Testis (tissue), 3 donors: ENCODE data around the gene ATF7. TPM values are rescaled to one million over a fixed set of nuclear protein-coding genes. Genes with fewer than 3 reads are reported as not detected.
"Not testable (repeated sequence)": the region's sequence is repeated elsewhere in the genome, so short reads cannot be mapped to it uniquely, and the experiment has no call there.

Source experiments
- DNase-seq: peaks from one replicate; pipeline ENCODE4 v3.0.0-alpha.2; 2019
- H3K27ac ChIP-seq, 2 donors: fragments of 200-600 bp; sonication (generic); one replicate each; pipeline ENCODE4 v1.5.1; 2019
- H3K27me3 ChIP-seq: fragments of 200-600 bp; sonication (generic); one replicate; pipeline ENCODE4 v1.5.1; 2019
- H3K36me3 ChIP-seq: fragments of 200-600 bp; sonication (generic); one replicate; pipeline ENCODE4 v1.5.1; 2017; ENCODE audit warnings: low read depth; ENCODE audit errors: missing control alignments
- H3K4me1 ChIP-seq: fragments of 200-600 bp; sonication (generic); one replicate; pipeline ENCODE4 v1.5.1; 2019
- H3K4me3 ChIP-seq, 2 donors: fragments of 200-600 bp; sonication (generic); one replicate each; pipeline ENCODE4 v1.5.1; 2017 to 2019
- H3K9me3 ChIP-seq: fragments of 200-600 bp; sonication (generic); one replicate; pipeline ENCODE4 v1.5.1; 2017
- CTCF ChIP-seq, 3 experiments: fragments of 450-650 bp in 2 of 3; fragments of 200-600 bp in 1 of 3; sonication (generic) in 1 of 3; IDR thresholded peaks; one replicate each; pipeline ENCODE4 v1.5.1; 2016 to 2019; ENCODE audit warnings: antibody characterized with exemption in 3 of 3, mild to moderate bottlenecking in 2 of 3, moderate library complexity in 1 of 3
- POLR2A ChIP-seq: fragments of 450-650 bp; IDR thresholded peaks from one replicate; pipeline ENCODE4 v1.6.1; 2017; ENCODE audit warnings: antibody characterized with exemption, mild to moderate bottlenecking, moderate library complexity
- WGBS, 2 donors: methylation state at CpG; one replicate each; pipeline ENCODE4 v1.1.5; 2018; 5-methylcytosine and 5-hydroxymethylcytosine counted together
- intact Hi-C: fragments of 100-400 bp; cut with DNase I; formaldehyde crosslinking; loops from one replicate; pipeline ENCODE4 v1.15.1; 2023; ENCODE audit warnings: low total_unique reads
- polyA plus RNA-seq: library from polyadenylated mRNA; stranded (reverse); fragments of 350-450 nt; fragmentation: Illumina TruSeq; extraction: RNeasy Lipid Tissue Mini Kit (QIAGEN cat#74804); gene quantifications from one replicate; pipeline ENCODE4 v1.2.3, GENCODE V29; 2014; ENCODE audit warnings: low read depth, low replicate concordance; ENCODE audit not compliant: insufficient read depth
- total RNA-seq, 2 donors: library from RNA; depleted of rRNA; stranded (reverse); fragments of >200 nt; gene quantifications; one replicate each; pipeline ENCODE4 v1.2.3, GENCODE V29; 2016

The ATF7 gene
- total and polyA plus RNA-seq, 3 donors from 2014 or later = 31.6 to 59.8 (median 55.1) TPM

- Histone ChIP-seq H3K36me3 (no peaks in the 10 kb centered on the region), H3K4me1 (peaks cover 36% of the 10 kb centered on the region), H3K27ac (peak overlapping the region; percentile 21 to 47), H3K9me3 (no peaks in the 10 kb centered on the region), H3K4me3 (no peak overlapping the region), H3K27me3 (no peaks in the 10 kb centered on the region)
- no peak for DNase-seq
- intact Hi-C loops = no loop called here
- 39 to 56% methylated on average over 6 of the region's 6 CpGs for WGBS, 2 donors
- TF ChIP-seq CTCF (IDR thresholded peaks at IDR 0.05) (no peak), POLR2A (no peak)
Measured at GRCh38 chr12:53567961-53568808, 58.0 kb downstream of the ATF7 start.

GRCh38 chr12:53565376-53565775 lies 60.8 kb downstream of the ATF7 start:
- H3K27ac ChIP-seq, H3K9me3 ChIP-seq, H3K27me3 ChIP-seq, DNase-seq, intact Hi-C loops, H3K36me3 ChIP-seq, H3K4me3 ChIP-seq: not testable (repeated sequence)
- peaks cover 40% of the 10 kb centered on the region for H3K4me1 ChIP-seq
- 94% methylated on average over 5 of the region's 5 CpGs for WGBS, 2 donors

- Histone ChIP-seq H3K36me3 (no peaks in the 10 kb centered on the region), H3K4me1 (peaks cover 43% of the 10 kb centered on the region), H3K4me3 (no peak overlapping the region), H3K9me3 (no peaks in the 10 kb centered on the region), H3K27me3 (no peaks in the 10 kb centered on the region), H3K27ac (no peak overlapping the region)
- no peak for DNase-seq
- TF ChIP-seq POLR2A = no peak
- TF ChIP-seq CTCF (IDR thresholded peaks at IDR 0.05) = no peak
- intact Hi-C loops = no loop called here
Measured at GRCh38 chr12:53564941-53565340, 61.2 kb downstream of the ATF7 start.

- intact Hi-C loops = no loop called here
- no peaks in the 10 kb centered on the region for H3K27me3 ChIP-seq
- TF ChIP-seq POLR2A (no peak), CTCF (IDR thresholded peaks at IDR 0.05) (no peak)
- no peaks in the 10 kb centered on the region for H3K36me3 ChIP-seq
- no peak overlapping the region for H3K4me3 ChIP-seq
- no peak overlapping the region for H3K27ac ChIP-seq
- 79 to 80% methylated on average over 2 of the region's 2 CpGs for WGBS, 2 donors
- no peak for DNase-seq
- peaks cover 42% of the 10 kb centered on the region for H3K4me1 ChIP-seq
- H3K9me3 ChIP-seq = no peaks in the 10 kb centered on the region
Measured at GRCh38 chr12:53564278-53564677, 61.9 kb downstream of the ATF7 start.

GRCh38 chr12:53563452-53564028 lies 62.6 kb downstream of the ATF7 start:
- Histone ChIP-seq H3K36me3 (no peaks in the 10 kb centered on the region), H3K4me3 (no peak overlapping the region), H3K27ac (no peak overlapping the region), H3K9me3 (no peaks in the 10 kb centered on the region), H3K4me1 (peaks cover 42% of the 10 kb centered on the region), H3K27me3 (no peaks in the 10 kb centered on the region)
- DNase-seq = no peak
- intact Hi-C loops = no loop called here
- TF ChIP-seq POLR2A = no peak
- WGBS, 2 donors = 94 to 95% methylated on average over 2 of the region's 2 CpGs
